ENCODE results near the gene RBFOX1.

Gene RBFOX1

DNA sequence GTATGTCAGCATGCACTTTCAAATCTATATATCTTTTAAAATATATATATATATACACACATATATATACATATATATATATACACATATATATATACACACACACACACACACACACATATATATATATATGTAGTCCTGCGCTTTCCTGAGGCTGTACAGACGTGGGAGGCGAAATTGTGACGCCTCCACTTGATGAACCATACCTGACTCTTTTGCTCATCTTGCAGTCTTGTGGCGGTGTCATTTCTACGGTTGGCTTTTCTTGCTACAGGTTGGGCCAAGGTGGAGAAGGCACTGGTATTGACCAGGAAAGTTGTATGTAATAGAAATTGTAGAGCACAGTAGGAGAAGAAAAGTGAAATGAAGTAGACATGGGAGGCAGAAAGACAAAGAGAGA is 88.2 kb downstream of the RBFOX1 start:
- DNase-seq (ENCODE audit: low spot score), result no peak

DNA sequence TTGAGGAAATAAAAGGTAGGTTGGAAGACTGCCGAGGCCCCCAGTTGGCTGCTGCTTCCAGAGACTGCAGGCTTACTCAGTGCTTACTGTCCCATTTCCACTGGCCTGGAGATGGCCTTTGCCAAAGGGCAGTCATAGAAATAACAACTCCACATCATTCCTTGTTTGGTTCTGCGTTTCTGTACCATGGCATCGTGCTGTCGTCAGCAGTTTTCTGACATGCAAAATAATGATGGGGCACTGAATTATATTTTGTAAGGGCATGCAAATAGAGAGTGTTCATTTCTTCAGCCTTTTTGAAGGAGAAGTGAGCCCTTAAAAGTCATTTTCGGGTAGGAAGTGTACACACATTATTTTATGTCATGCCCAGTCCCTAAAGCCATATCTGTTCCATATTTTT is 88.9 kb downstream of the RBFOX1 start:
- DNase-seq (ENCODE audit: low spot score), result no peak

DNA sequence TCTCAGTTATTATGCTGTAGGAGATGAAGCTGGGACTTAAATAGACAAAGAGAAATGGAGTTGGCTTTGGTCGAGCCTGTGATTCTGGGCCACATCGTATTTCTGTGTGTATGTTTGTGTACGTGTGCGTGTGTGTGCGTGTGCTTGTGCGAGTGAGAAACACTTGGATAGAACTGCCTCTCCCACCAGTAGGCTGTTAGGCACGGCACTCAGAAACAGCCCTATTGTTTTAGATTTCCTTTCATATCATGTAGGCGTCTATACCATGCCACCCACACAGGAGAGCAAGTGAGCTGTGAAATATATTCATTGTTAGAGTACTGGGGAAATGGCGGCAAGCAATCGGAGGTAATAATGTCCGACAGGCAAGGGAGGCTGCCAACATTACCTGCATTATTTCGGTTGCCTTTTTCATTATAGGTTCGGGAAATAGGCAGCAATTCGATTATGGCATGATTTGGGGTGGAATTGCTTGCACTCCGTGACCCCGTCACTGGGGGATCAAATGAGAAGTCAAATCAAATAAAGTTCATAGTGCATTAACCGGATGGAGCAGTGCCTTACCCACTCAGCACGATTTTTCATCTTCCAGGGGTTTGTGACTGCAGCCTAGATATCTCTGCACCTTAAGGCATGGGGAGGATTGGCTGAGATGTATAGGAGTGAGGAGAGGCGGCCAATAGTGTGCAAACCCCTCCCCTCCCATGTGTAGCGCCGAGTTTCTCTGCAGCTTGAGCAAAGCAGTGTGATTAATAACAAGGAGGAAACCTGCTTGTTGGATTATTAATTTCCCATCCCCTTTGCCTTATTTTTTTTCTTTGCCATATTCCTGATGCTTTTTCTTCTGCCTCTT is 89.6 kb downstream of the RBFOX1 start:
- no peak for DNase-seq (ENCODE audit: low spot score)

DNA sequence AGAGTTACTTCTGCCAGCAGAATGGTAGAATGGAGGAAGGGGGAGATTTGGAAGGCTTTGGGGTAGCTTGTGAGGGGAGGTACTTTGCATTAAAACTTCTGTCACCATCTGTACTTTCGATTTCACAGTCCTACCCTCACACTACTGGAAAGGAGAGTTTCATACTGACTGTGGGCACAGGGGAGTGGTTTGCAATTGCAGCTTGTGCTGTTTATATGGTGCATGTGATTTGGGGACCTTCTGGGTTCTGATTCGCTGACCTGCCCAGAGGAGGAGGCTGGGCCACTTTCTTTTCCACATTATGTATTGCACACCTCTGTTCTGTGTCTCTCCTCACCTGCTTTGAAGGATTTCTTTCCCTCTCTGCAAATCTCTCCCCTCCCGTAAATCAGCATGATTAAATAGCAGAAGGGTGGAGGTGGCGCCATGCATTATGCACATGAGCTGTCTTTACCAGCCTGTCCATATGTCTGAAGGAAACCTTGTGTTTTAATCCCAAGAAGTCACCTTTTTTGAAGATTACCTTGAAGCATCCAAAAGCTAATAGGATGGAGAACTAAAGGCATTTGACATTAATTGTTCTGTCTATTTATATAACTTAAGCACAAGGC is 90.9 kb downstream of the RBFOX1 start:
- DNase-seq (ENCODE audit: low spot score), result no peak

DNA sequence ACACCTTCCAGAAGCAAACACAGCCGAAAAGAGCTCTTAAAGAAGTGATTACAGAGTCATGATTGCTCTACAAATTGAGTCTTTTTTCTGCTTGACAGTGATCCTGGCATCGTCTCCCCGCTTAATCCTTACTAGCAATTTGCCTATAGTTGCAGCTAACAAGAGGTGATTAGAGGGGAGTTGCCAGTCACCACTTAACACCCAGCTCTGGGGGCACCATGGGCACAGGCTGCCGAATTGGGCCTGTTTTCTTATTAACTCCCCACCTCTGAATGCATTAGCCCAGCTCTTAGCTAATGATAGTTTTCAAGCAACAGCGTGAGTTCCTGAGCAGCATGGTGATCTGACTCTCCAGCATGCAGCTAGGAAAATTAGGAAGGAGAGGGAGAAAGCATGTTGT is 93.5 kb downstream of the RBFOX1 start:
- DNase-seq (ENCODE audit: low spot score), result no peak

DNA sequence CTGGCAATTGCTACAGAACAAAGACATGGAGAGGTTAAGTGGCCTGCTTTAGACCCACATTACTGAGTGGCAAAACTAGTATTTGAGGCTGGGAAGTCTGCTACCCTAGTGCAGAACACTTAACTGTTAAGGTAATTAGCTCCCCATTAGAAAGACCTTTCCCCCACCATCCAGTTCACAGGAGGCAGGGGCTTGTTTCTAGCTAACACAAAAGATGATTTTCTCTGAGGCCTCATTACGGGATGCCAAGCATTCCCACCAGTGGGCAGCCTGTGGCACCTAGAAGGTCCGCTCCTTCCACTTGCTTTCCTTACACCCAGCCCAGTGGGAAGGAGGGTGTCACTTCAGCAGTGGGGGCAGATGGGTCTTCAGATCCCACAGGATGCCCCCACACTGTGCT is 99.1 kb downstream of the RBFOX1 start:
- DNase-seq (ENCODE audit: low spot score), result no peak

DNA sequence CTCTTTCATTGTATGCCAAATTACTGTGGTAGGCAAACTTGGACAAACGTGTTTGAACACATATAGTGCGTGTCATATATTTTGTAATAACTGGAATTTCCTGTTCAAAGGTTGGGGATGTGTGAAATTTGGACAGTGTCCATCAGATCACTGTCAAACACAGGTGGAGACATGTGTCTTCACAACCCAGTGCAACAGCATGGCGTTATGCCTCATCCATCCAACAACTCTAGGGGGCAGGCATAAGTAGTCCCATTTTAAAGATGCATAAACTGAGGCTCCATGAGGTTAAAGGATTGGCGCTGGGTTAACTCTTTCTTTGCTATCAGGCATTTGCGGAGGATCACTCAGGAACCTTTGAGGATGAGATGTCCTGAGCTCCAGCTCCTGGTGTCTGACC is 103.7 kb downstream of the RBFOX1 start:
- DNase-seq (ENCODE audit: low spot score), result no peak

DNA sequence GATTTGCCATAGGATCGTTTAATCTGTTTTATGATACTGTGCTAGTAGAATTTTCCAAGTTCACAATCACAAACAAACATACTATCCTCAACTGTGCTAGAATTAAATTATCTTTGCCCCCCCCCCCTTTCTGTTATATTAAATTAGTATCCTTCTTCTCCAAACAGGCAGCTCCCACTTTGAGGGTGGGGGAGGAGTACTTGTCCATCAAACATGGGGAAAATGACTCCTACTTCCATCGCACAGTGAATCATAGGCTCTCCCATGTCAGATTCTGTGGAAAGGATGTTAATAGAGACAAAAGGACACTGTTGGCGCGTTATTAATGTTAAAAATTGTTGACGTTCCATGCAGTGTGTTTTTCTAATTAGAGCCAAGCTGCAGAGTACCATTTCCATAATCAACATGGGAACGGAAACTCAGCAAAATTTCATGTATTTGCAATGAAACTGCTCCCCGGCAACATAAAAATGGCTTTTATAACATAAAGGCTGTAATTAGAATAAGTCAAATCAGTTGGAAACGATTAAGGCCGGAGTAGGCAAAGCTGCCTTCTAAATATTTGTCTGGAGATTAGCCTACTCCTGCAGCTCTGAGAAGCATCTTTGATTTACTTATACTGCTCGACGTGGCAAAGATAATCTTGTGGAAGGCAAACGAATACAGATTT is 104.6 kb downstream of the RBFOX1 start:
- no peak for DNase-seq (ENCODE audit: low spot score)

DNA sequence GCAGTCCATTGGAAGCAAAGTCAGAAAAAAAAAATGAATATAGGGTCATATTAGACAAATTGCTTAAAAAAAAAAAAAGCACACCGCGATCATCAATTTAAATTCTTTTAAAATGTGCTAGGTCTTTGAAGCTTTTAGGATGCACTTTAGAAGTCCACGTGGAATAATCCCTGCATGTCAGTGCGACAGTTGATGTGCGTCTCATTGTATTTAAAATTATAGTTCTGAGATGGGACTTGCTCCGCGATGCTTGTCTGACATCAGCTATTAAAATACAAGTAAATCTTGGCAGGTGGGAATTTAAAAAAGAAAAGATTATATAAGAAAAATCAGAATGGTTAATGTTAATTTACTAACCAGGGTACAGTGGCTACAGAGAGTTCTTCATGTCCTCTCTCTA is 105.2 kb downstream of the RBFOX1 start:
- no peak for DNase-seq (ENCODE audit: low spot score)

DNA sequence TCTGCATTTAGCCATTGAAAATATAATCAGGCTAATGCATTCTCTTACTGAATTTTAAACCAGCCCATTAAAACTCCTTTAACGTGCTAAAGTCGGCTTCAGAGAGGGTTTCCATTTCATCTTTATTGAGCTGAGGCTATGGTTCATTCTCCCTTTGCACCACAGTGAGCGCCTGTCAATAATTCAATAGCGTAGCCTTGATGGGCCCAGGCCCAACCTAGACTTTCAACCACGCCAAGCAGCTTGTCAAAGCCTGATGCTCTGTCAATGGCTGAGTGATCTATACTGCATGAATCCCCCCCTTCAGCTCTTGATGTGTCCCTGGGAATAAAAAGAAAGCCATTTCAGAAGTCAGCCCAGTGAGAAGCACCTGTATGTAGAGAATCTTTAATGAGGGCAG is 106.0 kb downstream of the RBFOX1 start:
- DNase-seq (ENCODE audit: low spot score), result no peak

DNA sequence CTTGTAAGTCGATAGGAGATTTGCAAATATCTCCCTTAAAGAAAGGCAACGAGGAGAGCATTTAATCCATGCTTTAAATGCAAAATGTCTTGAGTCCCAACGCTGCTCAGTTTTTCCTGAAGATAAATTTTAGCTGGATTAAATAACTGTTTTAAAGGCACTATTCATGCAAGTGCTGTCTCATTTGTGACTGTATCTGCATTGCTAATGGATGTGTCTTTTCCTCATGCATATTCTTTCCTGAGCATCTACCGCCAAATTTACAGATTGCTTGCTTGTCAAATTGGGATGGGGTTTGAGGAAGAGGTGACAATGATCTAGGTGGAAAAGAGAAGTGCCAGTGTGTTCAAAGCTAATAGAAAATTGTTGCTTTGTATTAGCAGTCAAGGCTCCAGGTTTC is 106.9 kb downstream of the RBFOX1 start:
- DNase-seq (ENCODE audit: low spot score), result no peak

DNA sequence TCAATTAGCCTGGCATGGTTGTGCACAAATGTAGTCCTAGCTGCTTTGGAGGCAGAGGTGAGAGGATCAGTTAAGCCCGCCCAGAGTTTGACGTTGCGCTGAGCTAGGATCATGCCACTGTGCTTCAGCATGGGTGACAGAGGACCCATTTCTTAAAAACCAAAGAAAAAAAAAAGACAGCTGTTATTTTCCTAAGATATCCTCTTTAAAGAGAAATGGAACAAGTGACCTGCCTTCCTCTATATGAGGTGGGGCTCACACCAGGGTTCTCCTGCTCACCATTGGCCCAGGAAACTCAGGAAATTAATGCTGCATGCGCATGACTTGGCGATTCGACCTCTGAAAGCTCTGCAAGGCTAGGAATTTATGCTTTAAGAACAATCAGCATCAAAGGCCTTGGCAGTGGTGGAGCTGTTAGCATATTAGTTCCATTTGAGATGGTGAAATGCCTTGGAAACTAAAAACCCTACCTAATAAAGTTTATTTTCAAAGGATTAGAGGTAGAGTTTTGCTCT is 108.3 kb downstream of the RBFOX1 start:
- no peak for DNase-seq (ENCODE audit: low spot score)

DNA sequence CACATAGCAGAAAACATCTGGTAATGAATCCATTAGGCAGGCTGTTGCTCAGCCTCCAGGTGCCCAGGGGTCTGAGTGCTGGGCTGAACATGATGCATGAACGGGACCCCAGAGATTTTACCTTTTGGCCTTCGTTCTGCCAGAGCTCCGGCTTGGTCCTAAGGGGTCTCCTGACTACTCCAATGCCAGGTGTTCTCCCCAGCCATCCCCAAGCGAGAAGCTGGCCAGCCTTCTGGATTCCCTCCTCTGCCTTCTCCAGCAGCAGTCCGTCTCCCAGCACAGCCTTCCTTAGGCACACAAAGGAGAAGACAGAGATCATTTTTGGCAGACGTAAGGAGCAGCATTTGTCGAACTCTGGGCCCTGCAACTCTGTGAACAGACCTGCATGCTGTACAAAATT is 109.4 kb downstream of the RBFOX1 start:
- no peak for DNase-seq (ENCODE audit: low spot score)

DNA sequence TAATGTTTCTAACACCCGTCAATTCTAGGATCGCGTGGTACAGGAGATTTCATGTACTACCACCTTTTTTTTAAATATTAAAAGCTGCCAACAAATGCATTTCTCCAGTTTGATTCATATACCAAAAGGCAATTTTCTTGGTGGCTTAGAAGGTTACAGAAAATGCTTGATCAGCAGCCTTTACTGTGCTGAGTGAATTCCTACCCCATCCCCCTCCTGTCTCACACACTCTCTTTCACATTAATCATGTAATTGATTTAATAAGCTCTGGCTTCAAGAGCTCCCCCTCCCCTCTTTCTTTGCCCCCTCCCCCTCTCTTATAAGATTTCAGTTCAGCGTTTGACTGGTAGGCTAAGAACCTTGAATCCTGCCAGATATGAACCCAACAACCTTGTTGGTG is 110.5 kb downstream of the RBFOX1 start:
- DNase-seq (ENCODE audit: low spot score), result no peak

DNA sequence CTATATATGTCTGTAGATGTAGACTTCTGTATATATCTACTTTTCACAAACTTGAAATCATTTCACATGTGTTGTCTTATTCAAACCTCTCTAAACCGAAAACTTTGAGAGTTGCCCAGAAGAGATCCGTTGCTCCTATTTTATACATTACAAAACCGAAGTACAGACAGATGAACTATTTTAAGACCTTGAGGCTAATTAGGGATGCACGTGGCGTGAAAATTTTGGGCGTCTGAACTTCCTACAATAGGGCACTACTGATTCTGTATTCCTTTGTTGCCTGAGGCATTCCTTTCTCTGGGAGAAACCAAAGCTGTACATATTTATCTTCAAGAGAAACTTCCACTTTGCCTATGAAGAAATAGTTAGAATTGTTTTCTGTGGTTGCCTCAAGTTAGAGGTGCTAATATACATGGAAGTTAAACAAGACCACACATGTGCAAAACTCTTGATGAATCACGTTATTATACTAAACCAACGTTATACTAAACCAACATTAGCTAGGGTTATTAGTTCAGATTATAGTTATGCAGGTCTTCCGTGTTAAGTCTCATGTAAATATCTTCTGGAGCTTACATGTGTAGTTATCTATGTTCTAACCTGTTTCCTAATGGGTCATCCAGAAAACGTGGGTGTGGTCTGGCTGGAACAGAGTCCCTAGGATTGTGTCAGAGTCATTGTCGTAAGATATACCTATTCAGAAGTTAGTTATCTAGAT is 111.2 kb downstream of the RBFOX1 start:
- no peak for DNase-seq (ENCODE audit: low spot score)

DNA sequence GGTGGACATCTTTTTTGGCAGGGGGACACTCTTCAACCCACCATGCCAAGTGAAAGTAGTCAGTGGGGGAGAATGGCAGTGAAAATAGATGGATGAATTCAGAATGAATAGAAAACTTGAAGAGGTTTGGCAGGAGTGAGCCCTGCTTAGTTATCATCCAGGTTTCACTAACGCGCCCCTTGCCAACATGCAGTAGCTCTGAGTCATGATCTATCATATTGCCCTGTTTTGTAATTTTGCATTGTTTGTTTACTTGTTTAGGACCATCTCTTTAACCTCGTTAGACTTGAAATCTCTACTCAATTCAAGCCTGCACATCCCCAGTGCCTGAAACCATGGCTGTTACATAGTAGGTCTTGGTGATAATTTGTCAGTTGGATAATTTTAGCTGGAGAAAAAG is 116.7 kb downstream of the RBFOX1 start:
- no peak for DNase-seq (ENCODE audit: low spot score)

DNA sequence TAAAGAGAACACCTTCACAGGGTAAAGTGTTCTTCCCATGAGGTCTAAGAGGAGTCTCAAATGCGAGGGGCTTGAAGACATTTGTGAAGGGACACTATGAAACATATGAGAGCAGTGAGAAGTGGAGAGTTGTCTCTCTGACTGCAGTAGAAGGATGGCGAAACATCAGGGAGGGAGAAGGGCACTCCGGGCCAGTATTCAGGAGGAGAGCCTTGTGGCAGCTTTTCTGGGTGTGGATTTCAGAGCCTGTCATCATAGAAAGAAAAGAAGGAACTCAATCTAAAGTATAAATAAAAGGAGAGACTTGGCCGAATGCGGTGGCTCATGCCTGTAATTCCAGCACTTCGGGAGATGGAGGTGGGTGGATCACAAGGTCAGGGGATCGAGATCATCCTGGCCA is 117.2 kb downstream of the RBFOX1 start:
- no peak for DNase-seq (ENCODE audit: low spot score)

DNA sequence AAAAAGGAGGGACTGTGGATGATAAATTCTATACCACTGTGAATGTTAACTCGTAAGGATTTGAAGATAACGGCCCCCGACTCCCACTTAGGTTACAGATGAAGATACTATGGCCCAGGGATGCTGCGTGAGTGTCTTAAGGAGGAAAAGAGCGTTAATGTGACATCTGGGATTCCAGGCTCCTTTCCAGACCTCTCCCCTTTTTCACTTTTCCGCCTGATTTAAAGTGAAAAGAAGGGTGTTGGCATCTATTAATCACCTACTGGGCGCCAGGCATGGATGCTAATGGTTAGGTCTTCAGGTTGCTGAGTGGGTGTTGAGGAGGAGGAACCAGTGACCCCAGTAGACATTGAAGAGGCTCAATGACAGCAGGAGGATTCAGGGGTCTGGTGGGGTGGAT is 117.8 kb downstream of the RBFOX1 start:
- DNase-seq (ENCODE audit: low spot score), result no peak

DNA sequence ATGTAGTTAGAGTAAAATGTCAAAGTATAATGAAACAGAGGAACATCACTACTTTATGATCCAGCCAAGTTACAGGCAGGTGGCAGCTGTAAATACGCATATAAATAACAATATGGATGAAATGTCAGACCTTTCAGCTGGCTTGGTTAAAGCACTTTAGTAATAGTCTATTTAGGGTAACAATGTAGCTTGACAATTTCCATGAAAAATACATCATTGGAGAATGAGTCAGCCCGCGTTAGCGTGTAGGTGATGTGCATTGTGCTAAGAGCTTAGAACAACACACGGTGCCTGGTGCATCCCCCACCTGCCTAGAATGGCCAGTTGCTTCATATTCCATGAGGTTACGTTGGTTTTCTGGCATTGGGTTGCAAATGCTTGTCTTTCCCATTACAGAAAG is 119.4 kb downstream of the RBFOX1 start:
- no peak for DNase-seq (ENCODE audit: low spot score)

DNA sequence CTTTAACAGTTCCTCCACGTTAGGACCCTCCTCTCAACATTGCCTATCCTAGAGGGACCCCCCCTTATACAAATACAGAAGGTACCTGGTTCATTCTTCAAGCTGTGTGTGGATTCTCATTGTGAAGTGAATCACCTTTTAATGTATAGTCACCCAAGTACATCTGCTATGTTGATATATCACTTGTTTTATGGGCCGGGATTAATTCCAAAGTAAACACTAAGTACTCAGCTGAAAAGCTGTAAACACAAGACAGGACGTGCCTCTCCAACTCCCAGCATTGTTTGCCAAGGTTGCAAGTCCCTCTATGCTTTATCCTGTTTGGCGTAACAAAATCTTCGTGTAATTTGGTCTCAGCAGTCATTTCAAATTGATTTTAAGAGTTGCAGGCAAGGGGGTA is 123.6 kb downstream of the RBFOX1 start:
- DNase-seq (ENCODE audit: low spot score), result no peak

DNA sequence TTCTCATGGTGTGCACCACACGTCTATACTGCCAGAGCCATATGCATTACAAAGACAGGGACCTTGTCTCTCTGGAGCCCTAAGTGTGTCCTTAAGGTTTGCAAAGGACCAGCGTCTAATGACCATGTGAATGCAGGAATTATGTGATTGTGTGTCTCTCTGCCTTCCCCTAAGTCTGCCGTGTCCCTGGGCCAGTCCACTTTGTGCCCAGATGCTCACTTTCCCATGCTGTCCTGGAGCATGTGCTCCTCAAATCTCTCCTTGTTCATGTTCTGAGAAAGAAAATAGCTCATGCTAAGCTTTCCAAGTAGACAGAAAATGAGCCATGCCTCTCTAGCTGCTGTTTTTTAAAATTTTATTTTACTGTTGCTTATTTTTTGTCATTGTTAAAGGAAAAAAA is 125.5 kb downstream of the RBFOX1 start:
- DNase-seq (ENCODE audit: low spot score), result no peak

DNA sequence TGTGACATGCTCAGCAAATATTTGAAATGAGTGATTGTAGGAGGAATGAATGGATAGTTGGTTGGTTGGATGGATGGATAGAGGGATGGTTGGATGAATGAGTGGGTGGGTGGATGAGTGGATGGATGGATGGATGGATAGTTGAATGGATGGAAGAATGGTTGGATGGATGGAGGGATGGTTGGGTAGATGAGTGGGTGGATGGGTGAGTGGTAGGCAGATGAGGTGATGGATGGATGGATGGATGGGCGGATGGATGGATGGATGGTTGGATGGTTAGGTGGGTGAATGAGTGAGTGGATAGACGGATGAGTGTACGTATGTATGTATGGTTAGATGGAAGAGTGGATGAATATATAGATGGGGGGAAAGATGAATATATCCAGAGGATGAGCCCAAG is 137.7 kb downstream of the RBFOX1 start:
- DNase-seq (ENCODE audit: low spot score), result no peak

DNA sequence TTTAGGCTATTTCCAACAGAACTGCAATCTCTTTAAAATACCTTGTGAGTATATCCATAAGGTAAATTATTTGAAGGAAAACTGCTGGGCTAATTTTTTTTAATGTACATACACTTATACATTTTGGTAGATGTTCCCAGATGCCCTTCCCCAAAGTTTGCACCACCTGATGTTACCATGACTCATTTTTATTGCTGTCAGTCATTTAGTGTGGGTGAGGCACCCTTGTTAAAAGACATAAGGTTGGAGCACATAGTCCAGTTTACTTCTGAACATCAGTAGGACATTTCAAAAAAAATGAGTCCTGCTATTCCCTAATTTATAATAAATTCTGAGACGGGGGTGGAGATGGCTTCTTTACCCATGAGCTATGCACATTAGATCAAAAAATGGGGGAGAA is 138.6 kb downstream of the RBFOX1 start:
- no peak for DNase-seq (ENCODE audit: low spot score)

Data from CD4-positive, alpha-beta T cell treated with Interleukin-6 at 100 ng/mL for 8 hours (primary cell).